ENCODE measurements around the gene TANC1.
"Not testable (repeated sequence)": the region's sequence is repeated elsewhere in the genome, so short reads cannot be mapped to it uniquely, and the experiment has no call there.

The TANC1 gene

GRCh38 chr2:159017837-159018236 lies 49.4 kb downstream of the TANC1 start:
- H3K27me3 Mint-ChIP-seq = no peaks in the 10 kb centered on the region
- no peaks in the 10 kb centered on the region for H3K36me3 Mint-ChIP-seq (ENCODE audit: low read depth)
- no peak overlapping the region for H3K4me3 Mint-ChIP-seq
- no peak overlapping the region for H3K27ac Mint-ChIP-seq
- H3K9me3 Mint-ChIP-seq = peaks cover 22% of the 10 kb centered on the region
- H3K4me1 Mint-ChIP-seq (ENCODE audit: low read depth) = no peaks in the 10 kb centered on the region

- no peak overlapping the region for H3K4me3 Mint-ChIP-seq
- no peak overlapping the region for H3K27ac Mint-ChIP-seq
- peaks cover 20% of the 10 kb centered on the region for H3K9me3 Mint-ChIP-seq
- no peaks in the 10 kb centered on the region for H3K4me1 Mint-ChIP-seq (ENCODE audit: low read depth)
- H3K27me3 Mint-ChIP-seq = no peaks in the 10 kb centered on the region
- H3K36me3 Mint-ChIP-seq (ENCODE audit: low read depth) = no peaks in the 10 kb centered on the region
Observed at GRCh38 chr2:159019021-159019420, 50.6 kb downstream of the TANC1 start.

- H3K27ac Mint-ChIP-seq = no peak overlapping the region
- H3K9me3 Mint-ChIP-seq = peaks cover under 1% of the 10 kb centered on the region
- H3K4me3 Mint-ChIP-seq = no peak overlapping the region
- H3K27me3 Mint-ChIP-seq = no peaks in the 10 kb centered on the region
- H3K4me1 Mint-ChIP-seq (ENCODE audit: low read depth) = no peaks in the 10 kb centered on the region
- H3K36me3 Mint-ChIP-seq (ENCODE audit: low read depth) = no peaks in the 10 kb centered on the region
Observed at GRCh38 chr2:159022019-159022418, 53.6 kb downstream of the TANC1 start.

- H3K9me3 Mint-ChIP-seq = no peaks in the 10 kb centered on the region
- peaks cover 4% of the 10 kb centered on the region for H3K27me3 Mint-ChIP-seq
- no peaks in the 10 kb centered on the region for H3K36me3 Mint-ChIP-seq (ENCODE audit: low read depth)
- H3K27ac Mint-ChIP-seq = no peak overlapping the region
- no peak overlapping the region for H3K4me3 Mint-ChIP-seq
- H3K4me1 Mint-ChIP-seq (ENCODE audit: low read depth) = no peaks in the 10 kb centered on the region
Observed at GRCh38 chr2:159026170-159026569, 57.7 kb downstream of the TANC1 start.

GRCh38 chr2:159028776-159029175 lies 60.3 kb downstream of the TANC1 start:
- no peaks in the 10 kb centered on the region for H3K36me3 Mint-ChIP-seq (ENCODE audit: low read depth)
- H3K4me1 Mint-ChIP-seq (ENCODE audit: low read depth) = no peaks in the 10 kb centered on the region
- no peak overlapping the region for H3K27ac Mint-ChIP-seq
- peaks cover 4% of the 10 kb centered on the region for H3K27me3 Mint-ChIP-seq
- no peak overlapping the region for H3K4me3 Mint-ChIP-seq
- H3K9me3 Mint-ChIP-seq = no peaks in the 10 kb centered on the region

GRCh38 chr2:159029936-159030335 lies 61.5 kb downstream of the TANC1 start:
- Mint-ChIP-seq H3K4me3 (no peak overlapping the region), H3K9me3 (no peaks in the 10 kb centered on the region), H3K36me3 (ENCODE audit: low read depth) (no peaks in the 10 kb centered on the region), H3K27me3 (peaks cover 4% of the 10 kb centered on the region), H3K4me1 (ENCODE audit: low read depth) (no peaks in the 10 kb centered on the region), H3K27ac (no peak overlapping the region)

- Mint-ChIP-seq H3K27me3 (peaks cover 4% of the 10 kb centered on the region), H3K27ac (no peak overlapping the region), H3K36me3 (ENCODE audit: low read depth) (no peaks in the 10 kb centered on the region), H3K4me1 (ENCODE audit: low read depth) (no peaks in the 10 kb centered on the region), H3K4me3 (no peak overlapping the region), H3K9me3 (no peaks in the 10 kb centered on the region)
Observed at GRCh38 chr2:159030674-159031380, 62.4 kb downstream of the TANC1 start.

GRCh38 chr2:159032146-159032545 lies 63.7 kb downstream of the TANC1 start:
- Mint-ChIP-seq H3K4me1 (ENCODE audit: low read depth) (no peaks in the 10 kb centered on the region), H3K27me3 (peaks cover 4% of the 10 kb centered on the region)

GRCh38 chr2:159032580-159032979 lies 64.1 kb downstream of the TANC1 start:
- Mint-ChIP-seq H3K36me3 (ENCODE audit: low read depth) (no peaks in the 10 kb centered on the region), H3K4me1 (ENCODE audit: low read depth) (no peaks in the 10 kb centered on the region), H3K27ac (no peak overlapping the region), H3K9me3 (no peaks in the 10 kb centered on the region), H3K27me3 (peaks cover 4% of the 10 kb centered on the region), H3K4me3 (no peak overlapping the region)

More at GRCh38 chr2:159032146-159032545, 63.7 kb downstream of the TANC1 start:
- H3K27ac Mint-ChIP-seq = no peak overlapping the region
- H3K4me3 Mint-ChIP-seq = no peak overlapping the region
- no peaks in the 10 kb centered on the region for H3K36me3 Mint-ChIP-seq (ENCODE audit: low read depth)
- H3K9me3 Mint-ChIP-seq = no peaks in the 10 kb centered on the region

- H3K4me1 Mint-ChIP-seq (ENCODE audit: low read depth) = no peaks in the 10 kb centered on the region
- H3K27ac Mint-ChIP-seq = no peak overlapping the region
- H3K9me3 Mint-ChIP-seq = no peaks in the 10 kb centered on the region
- H3K36me3 Mint-ChIP-seq (ENCODE audit: low read depth) = no peaks in the 10 kb centered on the region
- no peaks in the 10 kb centered on the region for H3K27me3 Mint-ChIP-seq
- no peak overlapping the region for H3K4me3 Mint-ChIP-seq
Observed at GRCh38 chr2:159034713-159035112, 66.3 kb downstream of the TANC1 start.

- no peaks in the 10 kb centered on the region for H3K9me3 Mint-ChIP-seq
- no peaks in the 10 kb centered on the region for H3K36me3 Mint-ChIP-seq (ENCODE audit: low read depth)
- H3K4me1 Mint-ChIP-seq (ENCODE audit: low read depth) = no peaks in the 10 kb centered on the region
- H3K4me3 Mint-ChIP-seq = no peak overlapping the region
- H3K27ac Mint-ChIP-seq = no peak overlapping the region
- H3K27me3 Mint-ChIP-seq = no peaks in the 10 kb centered on the region
Observed at GRCh38 chr2:159035790-159036411, 67.5 kb downstream of the TANC1 start.

GRCh38 chr2:159036461-159036860 lies 68.0 kb downstream of the TANC1 start:
- not testable (repeated sequence) for H3K4me3 Mint-ChIP-seq; H3K4me1 Mint-ChIP-seq (ENCODE audit: low read depth); H3K9me3 Mint-ChIP-seq; H3K27ac Mint-ChIP-seq; H3K36me3 Mint-ChIP-seq (ENCODE audit: low read depth); H3K27me3 Mint-ChIP-seq

- not testable (repeated sequence) for H3K9me3 Mint-ChIP-seq; H3K36me3 Mint-ChIP-seq (ENCODE audit: low read depth); H3K4me3 Mint-ChIP-seq; H3K27ac Mint-ChIP-seq; H3K4me1 Mint-ChIP-seq (ENCODE audit: low read depth); H3K27me3 Mint-ChIP-seq
Observed at GRCh38 chr2:159041328-159041727, 72.9 kb downstream of the TANC1 start.

GRCh38 chr2:159042115-159042850 lies 73.8 kb downstream of the TANC1 start:
- H3K27me3 Mint-ChIP-seq = no peaks in the 10 kb centered on the region
- H3K36me3 Mint-ChIP-seq (ENCODE audit: low read depth) = no peaks in the 10 kb centered on the region
- no peak overlapping the region for H3K4me3 Mint-ChIP-seq
- no peaks in the 10 kb centered on the region for H3K4me1 Mint-ChIP-seq (ENCODE audit: low read depth)
- no peaks in the 10 kb centered on the region for H3K9me3 Mint-ChIP-seq
- H3K27ac Mint-ChIP-seq = no peak overlapping the region

- Mint-ChIP-seq H3K9me3 (no peaks in the 10 kb centered on the region), H3K27ac (no peak overlapping the region), H3K27me3 (no peaks in the 10 kb centered on the region), H3K4me3 (no peak overlapping the region), H3K36me3 (ENCODE audit: low read depth) (no peaks in the 10 kb centered on the region), H3K4me1 (ENCODE audit: low read depth) (no peaks in the 10 kb centered on the region)
Observed at GRCh38 chr2:159043710-159044109, 75.3 kb downstream of the TANC1 start.
